GM21529 (cell line): ENCODE data around the gene RAI14.
"Not testable (repeated sequence)": the region's sequence is repeated elsewhere in the genome, so short reads cannot be mapped to it uniquely, and the experiment has no call there.

ENCODE experiments used
- ATAC-seq: cut with Tn5 transposase; IDR thresholded peaks from one replicate; pipeline ENCODE4 v1.9.1; 2021; ENCODE audit not compliant: unreplicated experiment

Gene RAI14

GRCh38 chr5:34724741-34725140 lies 68.6 kb downstream of the RAI14 start:
- no peak for ATAC-seq

- not testable (repeated sequence) for ATAC-seq
These were observed 71.1 kb downstream of the RAI14 start for GRCh38 chr5:34727166-34727749.

- no peak for ATAC-seq
These were observed 72.1 kb downstream of the RAI14 start for GRCh38 chr5:34728236-34728635.

- ATAC-seq: no peak
These were observed 75.5 kb downstream of the RAI14 start for GRCh38 chr5:34731435-34732232.

- ATAC-seq: no peak
These were observed 78.2 kb downstream of the RAI14 start for GRCh38 chr5:34734326-34734725.

GRCh38 chr5:34735491-34736426 lies 79.6 kb downstream of the RAI14 start:
- ATAC-seq: no peak

GRCh38 chr5:34736445-34737115 lies 80.5 kb downstream of the RAI14 start:
- no peak for ATAC-seq

- ATAC-seq: no peak
These were observed 81.6 kb downstream of the RAI14 start for GRCh38 chr5:34737731-34738130.

- ATAC-seq: no peak
These were observed 82.3 kb downstream of the RAI14 start for GRCh38 chr5:34738381-34738780.

- ATAC-seq: no peak
These were observed 84.3 kb downstream of the RAI14 start for GRCh38 chr5:34740389-34740806.

- no peak for ATAC-seq
These were observed 85.9 kb downstream of the RAI14 start for GRCh38 chr5:34742061-34742460.

GRCh38 chr5:34743878-34744277 lies 87.8 kb downstream of the RAI14 start:
- ATAC-seq: no peak

- no peak for ATAC-seq
These were observed 92.3 kb downstream of the RAI14 start for GRCh38 chr5:34748431-34748830.

GRCh38 chr5:34749431-34749873 lies 93.3 kb downstream of the RAI14 start:
- ATAC-seq: no peak

GRCh38 chr5:34750206-34750605 lies 94.1 kb downstream of the RAI14 start:
- ATAC-seq: no peak

- ATAC-seq: no peak
These were observed 95.9 kb downstream of the RAI14 start for GRCh38 chr5:34751807-34752736.

- ATAC-seq: not testable (repeated sequence)
These were observed 97.1 kb downstream of the RAI14 start for GRCh38 chr5:34753236-34753635.

- no peak for ATAC-seq
These were observed 99.8 kb downstream of the RAI14 start for GRCh38 chr5:34755926-34756325.

GRCh38 chr5:34756781-34757624 lies 100.9 kb downstream of the RAI14 start:
- no peak for ATAC-seq
